ENCODE measurements around the gene RNASEH2B. TPM values are rescaled to one million over a fixed set of nuclear protein-coding genes. Genes with fewer than 3 reads are reported as not detected.

Gene RNASEH2B
- total and polyA plus RNA-seq, 2 donors (not counting 1 experiment from before 2014, with no cell fraction given): 64.0 to 151 TPM

DNA sequence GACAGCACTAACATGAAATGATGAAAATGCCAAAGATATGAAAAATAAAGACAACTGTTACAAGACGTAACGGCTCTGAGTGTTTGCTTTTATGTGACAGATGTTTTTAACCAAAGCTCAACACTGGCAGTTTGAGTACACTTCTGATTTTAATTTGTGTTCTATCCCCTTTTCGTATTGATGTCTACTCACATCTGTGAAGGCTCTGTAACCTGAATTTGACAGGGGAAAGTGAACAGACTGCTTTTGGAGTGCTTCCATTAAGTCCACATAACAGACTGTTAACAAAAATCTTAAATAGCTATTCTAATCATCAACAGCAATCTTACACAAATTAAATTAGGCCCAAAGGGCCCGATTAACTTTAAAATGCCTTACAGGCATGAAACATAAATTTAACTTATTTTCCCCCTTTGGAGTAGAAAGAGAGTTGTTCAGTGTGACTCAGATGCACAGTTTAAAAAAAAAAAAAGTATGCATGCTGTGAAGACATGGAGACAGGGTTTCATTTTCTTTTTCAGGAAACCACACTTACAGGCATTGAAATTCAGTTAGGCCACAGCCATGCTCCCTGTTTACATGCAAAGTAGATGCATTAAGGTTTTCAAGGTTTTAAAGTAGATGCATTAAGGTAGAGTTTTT lies 16.3 kb upstream of the RNASEH2B start:
- no peaks in the 10 kb centered on the region for H3K27me3 Mint-ChIP-seq
- CTCF ChIA-PET: interaction anchor here (0.7 to 2.7 kb wide), 9 partner anchors 16 to 896 kb away, joined by 3 to 21 read pairs (median 4); partner anchors contain the start of genes RNASEH2B and TRIM13
- H3K27ac Mint-ChIP-seq: peak overlapping the region; percentile 95
- POLR2A ChIA-PET: interaction anchor here (0.7 to 4.5 kb wide), 5 partner anchors 8 to 147 kb away, joined by 3 to 28 read pairs (median 7); partner anchors contain the start of gene RNASEH2B
- H3K4me1 ChIP-seq (ENCODE audit: control insufficient read depth in 2 of 2, insufficient read depth in 2 of 2, low read length in 2 of 2): peaks cover 53 to 56% of the 10 kb centered on the region in 2 donors
- peak overlapping the region; percentile 76 to 78 for H3K27ac ChIP-seq (ENCODE audit: low read length in 2 of 2)
- peak overlapping the region; percentile 85 for H3K4me3 Mint-ChIP-seq
- no peaks in the 10 kb centered on the region for H3K27me3 ChIP-seq (replicated peaks in 1 of 4; ENCODE audit: control extremely low read depth in 1 of 4, control insufficient read depth in 3 of 4, insufficient read depth in 4 of 4, low read length in 3 of 4)
- intact Hi-C loops (cut with micrococcal nuclease): loop anchor here (5.0 kb wide), 3 partner anchors 81 to 956 kb away; partner anchors contain the start of gene SPRYD7
- H3K9me3 Mint-ChIP-seq (ENCODE audit: insufficient read depth): no peaks in the 10 kb centered on the region
- DNase-seq: peak; percentile 64
- H2AFZ ChIP-seq (ENCODE audit: insufficient read depth, low read depth, low read length, poor library complexity, severe bottlenecking): peak overlapping the region; percentile 87
- no peaks in the 10 kb centered on the region for H3K36me3 ChIP-seq (replicated peaks in 1 of 2; ENCODE audit: control extremely low read depth in 1 of 2, control insufficient read depth in 1 of 2, extremely low read depth in 1 of 2, insufficient read depth in 2 of 2, low read length in 1 of 2)
- ATAC-seq (ENCODE audit: low read depth): peak; percentile 83
- WGBS (ENCODE audit: insufficient coverage): no CpG with 5 or more reads among the region's 4 CpGs
- TF ChIP-seq, protein P1, sequence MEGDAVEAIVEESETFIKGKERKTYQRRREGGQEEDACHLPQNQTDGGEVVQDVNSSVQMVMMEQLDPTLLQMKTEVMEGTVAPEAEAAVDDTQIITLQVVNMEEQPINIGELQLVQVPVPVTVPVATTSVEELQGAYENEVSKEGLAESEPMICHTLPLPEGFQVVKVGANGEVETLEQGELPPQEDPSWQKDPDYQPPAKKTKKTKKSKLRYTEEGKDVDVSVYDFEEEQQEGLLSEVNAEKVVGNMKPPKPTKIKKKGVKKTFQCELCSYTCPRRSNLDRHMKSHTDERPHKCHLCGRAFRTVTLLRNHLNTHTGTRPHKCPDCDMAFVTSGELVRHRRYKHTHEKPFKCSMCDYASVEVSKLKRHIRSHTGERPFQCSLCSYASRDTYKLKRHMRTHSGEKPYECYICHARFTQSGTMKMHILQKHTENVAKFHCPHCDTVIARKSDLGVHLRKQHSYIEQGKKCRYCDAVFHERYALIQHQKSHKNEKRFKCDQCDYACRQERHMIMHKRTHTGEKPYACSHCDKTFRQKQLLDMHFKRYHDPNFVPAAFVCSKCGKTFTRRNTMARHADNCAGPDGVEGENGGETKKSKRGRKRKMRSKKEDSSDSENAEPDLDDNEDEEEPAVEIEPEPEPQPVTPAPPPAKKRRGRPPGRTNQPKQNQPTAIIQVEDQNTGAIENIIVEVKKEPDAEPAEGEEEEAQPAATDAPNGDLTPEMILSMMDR (IDR thresholded peaks at IDR 0.05): no peak
- TF ChIP-seq EZH2 (IDR thresholded peaks at IDR 0.05; ENCODE audit: borderline replicate concordance, insufficient read depth, low read depth, low read length, poor library complexity, severe bottlenecking): no peak
- H3K79me2 ChIP-seq (ENCODE audit: control insufficient read depth, insufficient read depth, low read length): no peaks in the 10 kb centered on the region
- peak overlapping the region in 4 of 5 experiments; percentile 11 to 55 (median 30) for H3K4me3 ChIP-seq (ENCODE audit: control extremely low read depth in 1 of 5, extremely low read depth in 1 of 5, insufficient read depth in 1 of 5, low read depth in 2 of 5, low read length in 4 of 5)
- H4K20me1 ChIP-seq (ENCODE audit: control insufficient read depth, insufficient read depth, low read length, poor library complexity, severe bottlenecking): no peaks in the 10 kb centered on the region
- H3K9me3 ChIP-seq (ENCODE audit: control extremely low read depth in 1 of 3, control insufficient read depth in 2 of 3, insufficient read depth in 1 of 3, low read length in 2 of 3): no peaks in the 10 kb centered on the region
- peak overlapping the region; percentile 54 for H3K9ac ChIP-seq (ENCODE audit: low read length)
- peak overlapping the region; percentile 75 for H3K4me2 ChIP-seq (replicated peaks; ENCODE audit: low read depth, low read length, poor library complexity, severe bottlenecking)
- peaks cover 57% of the 10 kb centered on the region for H3K4me1 Mint-ChIP-seq

DNA sequence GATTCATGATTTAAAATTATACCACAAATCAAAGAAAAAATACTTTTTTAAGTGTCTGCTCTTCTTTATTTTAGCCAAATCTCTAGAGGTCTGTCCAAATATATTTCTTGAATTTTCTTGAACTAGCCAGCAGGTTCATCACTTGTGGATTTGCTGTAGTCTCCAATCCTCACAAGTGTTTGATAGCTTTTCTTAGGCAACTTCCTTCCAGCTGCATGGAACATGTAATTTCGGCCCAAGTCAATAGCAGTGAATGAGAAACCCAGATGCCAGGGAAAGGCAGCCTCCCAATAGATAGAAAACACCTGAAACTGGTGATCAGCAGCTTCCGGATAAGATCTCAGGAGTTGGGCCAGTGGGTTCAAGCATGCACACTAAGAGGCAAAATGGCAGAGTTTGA lies 15.6 kb upstream of the RNASEH2B start:
- intact Hi-C loops (cut with micrococcal nuclease): loop anchor here (5.0 kb wide), 3 partner anchors 82 to 957 kb away; partner anchors contain the start of gene SPRYD7
- TF ChIP-seq EZH2 (IDR thresholded peaks at IDR 0.05; ENCODE audit: borderline replicate concordance, insufficient read depth, low read depth, low read length, poor library complexity, severe bottlenecking): no peak
- TF ChIP-seq, protein P1 (IDR thresholded peaks at IDR 0.05): no peak
- Histone ChIP-seq H3K36me3 (replicated peaks in 1 of 2; ENCODE audit: control extremely low read depth in 1 of 2, control insufficient read depth in 1 of 2, extremely low read depth in 1 of 2, insufficient read depth in 2 of 2, low read length in 1 of 2) (no peaks in the 10 kb centered on the region), H3K9ac (ENCODE audit: low read length) (peak overlapping the region; percentile 54), H3K27ac (ENCODE audit: low read length in 2 of 2) (peak overlapping the region; percentile 22 to 78), H3K4me2 (replicated peaks; ENCODE audit: low read depth, low read length, poor library complexity, severe bottlenecking) (peak overlapping the region; percentile 75), H3K4me1 (ENCODE audit: control insufficient read depth in 2 of 2, insufficient read depth in 2 of 2, low read length in 2 of 2) (peaks cover 55 to 57% of the 10 kb centered on the region in 2 donors), H3K27me3 (replicated peaks in 1 of 4; ENCODE audit: control extremely low read depth in 1 of 4, control insufficient read depth in 3 of 4, insufficient read depth in 4 of 4, low read length in 3 of 4) (no peaks in the 10 kb centered on the region), H2AFZ (ENCODE audit: insufficient read depth, low read depth, low read length, poor library complexity, severe bottlenecking) (peak overlapping the region; percentile 87), H3K4me3 (ENCODE audit: control extremely low read depth in 1 of 5, extremely low read depth in 1 of 5, insufficient read depth in 1 of 5, low read depth in 2 of 5, low read length in 4 of 5) (peak overlapping the region in 1 of 5 experiments; percentile 55), H4K20me1 (ENCODE audit: control insufficient read depth, insufficient read depth, low read length, poor library complexity, severe bottlenecking) (no peaks in the 10 kb centered on the region), H3K79me2 (ENCODE audit: control insufficient read depth, insufficient read depth, low read length) (no peaks in the 10 kb centered on the region), H3K9me3 (ENCODE audit: control extremely low read depth in 1 of 3, control insufficient read depth in 2 of 3, insufficient read depth in 1 of 3, low read length in 2 of 3) (no peaks in the 10 kb centered on the region)
- Mint-ChIP-seq H3K27ac (peak overlapping the region; percentile 95), H3K4me3 (no peak overlapping the region), H3K9me3 (ENCODE audit: insufficient read depth) (no peaks in the 10 kb centered on the region), H3K27me3 (no peaks in the 10 kb centered on the region), H3K4me1 (peaks cover 56% of the 10 kb centered on the region)
- WGBS (ENCODE audit: insufficient coverage): 25% methylated on average over 2 of the region's 2 CpGs
- ChIA-PET POLR2A (interaction anchor here (4.5 kb wide), 1 partner anchor 15 kb away, joined by 28 read pairs; the partner anchor contains the start of gene RNASEH2B), CTCF (no interaction called here)
- DNase-seq (no peak), ATAC-seq (ENCODE audit: low read depth) (no peak)
